ENCODE data around the gene ADAM15.

ADAM15 gene, protein sequence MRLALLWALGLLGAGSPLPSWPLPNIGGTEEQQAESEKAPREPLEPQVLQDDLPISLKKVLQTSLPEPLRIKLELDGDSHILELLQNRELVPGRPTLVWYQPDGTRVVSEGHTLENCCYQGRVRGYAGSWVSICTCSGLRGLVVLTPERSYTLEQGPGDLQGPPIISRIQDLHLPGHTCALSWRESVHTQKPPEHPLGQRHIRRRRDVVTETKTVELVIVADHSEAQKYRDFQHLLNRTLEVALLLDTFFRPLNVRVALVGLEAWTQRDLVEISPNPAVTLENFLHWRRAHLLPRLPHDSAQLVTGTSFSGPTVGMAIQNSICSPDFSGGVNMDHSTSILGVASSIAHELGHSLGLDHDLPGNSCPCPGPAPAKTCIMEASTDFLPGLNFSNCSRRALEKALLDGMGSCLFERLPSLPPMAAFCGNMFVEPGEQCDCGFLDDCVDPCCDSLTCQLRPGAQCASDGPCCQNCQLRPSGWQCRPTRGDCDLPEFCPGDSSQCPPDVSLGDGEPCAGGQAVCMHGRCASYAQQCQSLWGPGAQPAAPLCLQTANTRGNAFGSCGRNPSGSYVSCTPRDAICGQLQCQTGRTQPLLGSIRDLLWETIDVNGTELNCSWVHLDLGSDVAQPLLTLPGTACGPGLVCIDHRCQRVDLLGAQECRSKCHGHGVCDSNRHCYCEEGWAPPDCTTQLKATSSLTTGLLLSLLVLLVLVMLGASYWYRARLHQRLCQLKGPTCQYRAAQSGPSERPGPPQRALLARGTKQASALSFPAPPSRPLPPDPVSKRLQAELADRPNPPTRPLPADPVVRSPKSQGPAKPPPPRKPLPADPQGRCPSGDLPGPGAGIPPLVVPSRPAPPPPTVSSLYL

DNA sequence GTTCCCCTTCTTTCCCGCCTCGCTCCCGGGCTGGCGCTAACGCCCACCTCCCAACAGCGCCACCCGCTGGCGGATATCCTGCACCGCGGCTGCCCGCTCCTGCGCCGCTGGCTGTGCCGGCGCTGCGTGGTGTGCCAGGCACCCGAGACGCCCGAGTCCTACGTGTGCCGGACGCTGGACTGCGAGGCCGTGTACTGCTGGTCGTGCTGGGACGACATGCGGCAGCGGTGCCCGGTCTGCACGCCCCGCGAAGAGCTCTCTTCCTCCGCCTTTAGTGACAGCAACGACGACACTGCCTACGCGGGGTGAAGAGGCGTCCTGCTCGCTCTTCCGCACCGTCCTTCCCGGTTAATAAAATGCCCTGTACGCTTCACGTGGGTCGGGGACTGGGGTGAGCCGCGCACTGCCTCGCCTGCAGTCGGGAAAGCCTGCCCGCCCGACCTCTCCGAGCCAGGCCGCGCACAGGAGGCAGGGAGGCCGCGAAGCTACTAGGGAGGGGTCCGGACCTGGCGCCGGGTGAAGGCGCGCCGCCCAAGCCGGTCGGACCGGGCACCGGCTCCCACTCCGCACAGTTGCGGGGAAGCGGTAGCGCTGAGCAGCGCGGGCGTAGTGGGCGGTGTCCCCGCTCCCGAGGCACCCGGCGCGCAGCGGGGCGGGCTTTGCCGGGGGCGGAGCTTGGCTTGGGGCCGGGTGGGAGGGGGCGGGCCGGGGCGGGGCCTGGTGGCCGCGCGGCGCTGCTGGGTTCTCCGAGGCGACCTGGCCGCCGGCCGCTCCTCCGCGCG lies at the start of gene ADAM15:
ADAM15 (plus strand) TSS at position 757 of the 782 bp plus-strand sequence. CDS start 71 bp downstream, outside the sequence.
- DNase-seq, result peak; percentile 87

DNA sequence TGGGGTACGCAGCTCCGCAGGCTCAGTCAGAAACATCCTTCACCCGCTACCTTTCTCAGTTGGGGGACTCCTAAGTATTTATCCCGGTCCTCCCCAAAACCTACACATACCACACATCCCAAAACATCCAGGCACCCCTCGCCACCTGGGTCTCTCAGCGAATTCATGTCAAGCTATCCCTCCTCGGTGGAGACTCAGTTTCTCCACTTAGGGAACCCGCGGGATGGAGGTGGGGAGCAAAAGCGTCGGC lies 49.8 kb upstream of the ADAM15 start:
- DNase-seq, result no peak

DNA sequence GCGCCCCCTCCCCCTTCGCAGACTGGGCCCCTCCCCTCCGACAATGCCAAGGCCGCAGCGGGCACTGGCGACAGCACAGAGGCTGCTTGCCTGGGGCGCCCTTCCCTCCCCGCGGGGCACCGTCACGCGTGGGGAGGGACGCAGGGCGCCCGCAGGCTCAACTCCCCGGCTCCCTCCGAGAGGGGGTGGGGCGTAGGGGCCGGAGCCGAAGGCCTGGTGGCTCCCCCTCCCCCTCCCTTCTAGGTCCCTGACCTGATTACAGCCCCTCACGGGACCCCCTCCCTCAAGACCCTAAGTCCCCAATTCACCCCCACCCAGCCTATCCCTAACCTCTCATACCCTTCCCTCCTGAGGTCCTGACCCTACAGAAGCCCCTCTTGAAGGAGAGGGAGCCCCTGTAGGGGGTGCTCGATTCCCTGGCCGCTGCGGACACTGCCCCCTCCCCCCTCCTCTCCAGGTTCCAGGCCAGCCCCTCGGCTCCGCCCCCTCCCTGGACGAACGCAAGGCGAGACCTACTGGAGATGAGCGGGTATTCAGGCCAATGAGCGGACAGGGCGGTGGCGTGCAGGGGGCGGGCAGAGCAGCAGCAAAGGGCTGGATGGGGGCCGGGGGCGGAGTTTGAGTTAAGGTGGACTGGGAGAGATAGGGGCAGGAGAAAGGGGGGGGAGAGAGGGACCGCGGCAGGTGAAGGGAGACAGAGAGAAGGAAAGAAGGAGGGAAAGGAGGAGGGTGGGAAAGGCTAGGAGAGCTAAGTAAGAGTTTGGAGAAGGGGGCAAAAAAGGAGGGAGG lies 49.2 kb upstream of the ADAM15 start:
- DNase-seq, result peak; percentile 99

DNA sequence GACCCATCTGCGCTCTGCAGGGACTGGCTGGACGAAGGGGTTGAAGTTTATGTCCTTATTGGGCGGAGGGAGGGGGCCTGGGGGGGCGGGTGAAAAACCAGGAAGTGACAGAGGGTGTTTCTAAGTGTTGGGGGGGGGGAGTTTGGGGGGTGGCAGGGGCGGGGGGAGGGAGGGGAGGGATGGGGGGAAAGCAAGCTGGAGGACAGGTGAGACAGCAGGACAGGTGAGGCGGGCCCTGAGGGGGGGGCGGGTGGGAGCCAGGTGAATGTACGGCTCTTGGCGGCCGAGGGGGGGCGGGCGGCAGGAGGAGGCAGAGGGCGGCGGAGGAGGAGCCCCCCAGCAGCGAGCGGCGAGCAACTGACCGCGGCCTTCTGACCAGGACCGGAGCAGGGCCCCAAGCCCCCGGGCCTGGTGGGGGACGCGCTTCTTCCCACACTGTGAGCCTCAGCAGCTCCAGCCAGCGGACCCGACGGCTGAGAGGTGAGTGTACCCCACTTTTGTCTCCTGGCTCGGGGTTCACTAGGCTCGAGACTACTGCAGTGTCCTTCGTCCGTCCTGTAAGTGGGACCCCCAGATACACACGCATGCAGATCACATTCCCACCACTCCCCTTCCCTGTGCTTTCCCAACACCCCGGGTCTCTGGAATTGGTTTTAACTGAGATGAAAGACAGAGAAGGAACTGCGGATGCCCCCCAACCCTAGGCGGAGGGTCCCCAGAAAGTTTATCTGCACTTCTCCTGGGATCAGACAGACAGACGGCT lies 48.5 kb upstream of the ADAM15 start, which contains the start of gene ZBTB7B:
ZBTB7B (plus strand) TSS at position 339 of the 763 bp plus-strand sequence. CDS start 11,859 bp downstream, outside the sequence.
- no peak for DNase-seq

DNA sequence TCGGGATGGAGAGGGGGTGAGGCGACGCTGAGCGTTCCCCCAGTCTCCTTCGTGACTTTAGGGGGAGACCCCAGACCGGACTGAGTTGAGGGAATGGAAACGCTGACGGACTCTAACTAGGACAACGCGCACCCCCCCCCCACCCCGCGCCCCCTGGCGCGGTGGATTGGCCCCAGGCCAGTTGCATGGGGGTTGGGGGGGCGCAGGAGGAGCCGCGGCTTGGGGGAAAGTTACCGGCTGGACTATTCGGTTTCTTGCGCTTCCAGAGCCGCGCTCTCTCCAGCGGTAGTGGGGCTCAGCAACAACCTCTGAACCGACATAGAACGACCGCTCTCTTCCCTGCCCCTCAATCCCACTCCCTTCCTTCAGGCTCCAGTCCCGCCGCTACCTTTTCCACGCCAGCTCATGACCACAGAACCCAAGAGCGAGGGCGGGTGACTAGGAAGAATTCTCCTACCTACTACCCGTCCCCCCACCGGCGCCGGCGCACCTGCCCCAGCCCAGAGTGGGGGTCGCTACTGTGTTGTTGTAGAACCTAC lies 47.8 kb upstream of the ADAM15 start:
- DNase-seq, result no peak

DNA sequence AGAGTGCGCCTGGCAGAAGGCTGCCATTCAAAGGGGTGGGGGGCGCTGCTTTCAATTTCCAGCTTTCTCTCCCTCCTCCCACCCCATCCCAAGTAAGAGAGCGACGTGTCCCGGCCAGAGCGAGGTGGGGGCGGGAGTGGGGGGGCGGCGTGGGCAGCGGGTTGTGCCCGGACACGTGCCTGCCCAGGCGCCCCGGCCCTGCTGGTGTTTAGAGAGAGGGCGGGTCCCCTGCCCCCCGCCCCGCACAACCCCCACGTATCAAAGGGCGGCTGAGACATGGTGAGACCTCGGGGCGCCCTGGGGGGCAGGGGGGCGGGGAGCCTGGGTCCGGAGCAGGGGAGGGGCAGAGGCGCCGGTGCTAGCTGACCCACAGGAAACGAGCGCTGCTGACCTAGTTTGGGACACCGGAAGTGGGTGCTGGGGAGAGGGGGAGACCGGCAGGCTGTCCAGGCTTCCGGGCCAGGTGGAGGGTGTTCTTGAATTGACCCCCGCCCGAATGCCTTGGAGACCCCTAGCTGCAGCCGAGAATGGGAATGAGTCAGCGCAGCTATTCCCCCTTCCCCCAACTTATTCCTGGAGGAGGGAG lies 47.3 kb upstream of the ADAM15 start:
- DNase-seq, result no peak

DNA sequence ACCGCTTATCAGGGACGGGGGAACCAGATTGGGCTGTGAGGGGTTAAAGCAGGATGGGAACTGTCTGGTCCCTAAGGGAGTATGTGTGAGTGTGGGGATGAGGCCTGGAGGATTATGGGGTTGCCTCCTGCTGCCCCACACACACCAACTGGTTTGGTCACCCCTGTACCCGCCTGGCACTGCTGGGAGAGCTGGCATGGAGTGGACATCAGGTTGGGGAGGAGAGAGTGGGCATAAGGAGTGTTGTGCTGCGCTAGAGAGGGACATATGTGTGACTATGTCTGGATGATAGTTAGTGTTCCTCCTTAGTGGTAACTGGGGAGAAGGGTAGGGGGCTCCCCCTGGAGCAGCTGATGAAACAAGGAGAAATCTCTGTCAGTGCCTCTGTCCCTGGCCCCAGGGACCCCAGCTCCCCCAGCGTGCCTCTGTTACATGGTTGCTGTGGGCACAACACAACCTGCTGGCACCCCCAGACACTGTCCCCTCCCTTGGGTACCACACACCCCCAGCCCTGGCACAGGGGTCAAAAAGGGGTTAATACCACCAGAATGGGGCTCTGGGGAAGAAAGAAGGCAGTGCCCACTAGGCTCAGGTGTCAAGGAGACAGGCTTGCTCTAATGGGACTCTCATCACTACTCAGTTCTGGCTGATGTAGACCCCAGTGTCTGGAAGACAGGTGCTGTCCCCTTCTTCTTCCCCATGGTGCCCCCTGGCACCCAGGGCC lies 46.6 kb upstream of the ADAM15 start:
- DNase-seq, result no peak

DNA sequence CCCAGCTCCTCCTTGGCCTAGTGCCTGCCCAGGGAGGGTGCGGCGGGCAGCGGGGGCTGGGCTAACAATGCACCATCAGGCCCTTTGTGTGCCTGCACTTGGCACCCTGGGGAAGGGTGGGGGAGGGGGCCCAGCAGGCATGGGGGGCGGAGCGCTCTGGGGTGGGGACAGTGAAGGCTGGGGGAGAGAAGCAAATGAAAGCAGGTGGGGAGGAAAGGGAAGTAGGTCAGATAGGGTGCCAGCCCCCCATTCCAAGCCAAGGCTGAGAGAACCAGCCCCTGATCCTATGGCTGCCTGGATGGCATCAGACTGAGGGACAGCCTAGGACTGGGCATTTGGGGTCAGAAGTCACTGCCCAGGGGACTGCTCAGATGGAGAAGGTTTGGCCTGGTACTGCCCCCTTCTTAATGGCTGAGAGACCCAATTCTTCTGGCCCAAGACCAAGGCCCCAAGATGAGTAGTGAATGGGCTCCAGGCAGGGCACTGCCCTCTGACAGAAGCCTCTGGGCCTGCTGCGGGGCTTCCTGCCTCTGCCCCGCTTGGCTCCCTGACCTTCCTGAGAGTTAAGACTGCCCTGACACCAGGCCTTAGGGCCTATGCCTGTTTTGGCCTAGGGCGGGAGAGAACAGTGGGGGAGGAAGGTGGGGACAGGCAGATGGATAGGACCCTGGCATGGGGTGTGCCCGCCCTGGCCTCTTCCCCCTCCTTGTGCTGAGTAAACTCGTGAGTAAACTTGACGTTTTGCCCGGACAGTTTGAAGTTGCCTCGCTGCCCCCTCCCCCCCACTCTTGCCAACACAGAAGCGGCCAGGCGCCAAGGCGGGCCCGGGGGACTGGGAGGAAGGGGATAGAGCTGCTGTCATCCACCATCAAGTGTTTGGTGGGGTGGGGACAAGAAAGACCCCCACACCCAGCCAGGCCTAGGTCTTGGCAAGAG lies 45.8 kb upstream of the ADAM15 start:
- DNase-seq, result peak; percentile 33

DNA sequence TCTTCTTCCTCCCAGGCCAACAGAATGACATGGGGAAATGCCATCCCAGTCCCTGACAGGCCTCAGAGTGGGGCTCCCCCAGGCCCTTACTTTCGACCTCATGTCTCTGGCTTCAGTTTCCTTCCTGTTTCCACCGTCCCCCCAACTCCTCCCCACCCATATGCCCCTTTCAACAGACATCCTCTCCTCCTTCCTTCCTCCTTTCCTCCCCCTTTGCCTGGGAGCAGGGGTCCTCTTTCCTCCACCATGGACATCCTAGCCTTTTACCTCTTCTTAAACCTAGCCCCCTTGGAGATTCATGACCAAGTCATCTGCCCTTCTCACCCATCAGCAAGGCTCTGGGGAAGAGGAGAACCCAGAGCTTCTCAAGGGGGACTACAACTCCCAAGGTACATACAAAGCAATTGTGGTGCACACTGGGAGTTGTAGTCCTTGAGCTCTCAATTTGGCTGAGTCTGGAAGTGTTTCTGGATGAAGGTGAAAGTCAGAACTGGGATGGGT lies 44.5 kb upstream of the ADAM15 start:
- peak; percentile 81 for DNase-seq

DNA sequence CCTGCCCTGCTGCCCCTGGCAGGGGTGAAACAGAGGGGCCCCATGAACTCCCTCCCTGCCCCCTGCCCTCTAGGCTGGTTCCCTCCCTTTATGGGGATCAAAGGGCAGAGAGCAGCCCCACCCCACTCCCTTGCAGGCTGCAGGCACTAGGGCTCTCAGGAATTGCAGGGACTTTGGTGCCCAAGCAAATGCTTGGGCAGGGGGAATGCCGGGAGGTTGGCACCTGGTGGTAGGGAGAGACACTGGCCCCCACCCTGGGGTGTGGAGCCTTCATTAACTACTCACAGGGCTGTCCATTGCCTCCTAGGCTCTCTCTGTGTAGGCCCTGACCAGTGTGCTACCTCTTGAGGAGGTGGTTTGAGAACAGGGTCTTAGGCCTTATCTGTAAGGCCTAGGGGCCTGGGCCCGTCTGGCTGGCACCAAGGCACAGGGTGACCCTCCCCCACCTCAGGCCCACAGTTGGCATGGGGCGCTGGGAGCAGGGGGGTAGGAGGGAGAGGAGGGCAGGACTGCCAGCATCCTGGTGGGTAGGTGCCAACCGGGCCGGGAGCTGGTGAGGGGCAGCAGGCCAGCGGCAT lies 43.8 kb upstream of the ADAM15 start:
- DNase-seq, result no peak

DNA sequence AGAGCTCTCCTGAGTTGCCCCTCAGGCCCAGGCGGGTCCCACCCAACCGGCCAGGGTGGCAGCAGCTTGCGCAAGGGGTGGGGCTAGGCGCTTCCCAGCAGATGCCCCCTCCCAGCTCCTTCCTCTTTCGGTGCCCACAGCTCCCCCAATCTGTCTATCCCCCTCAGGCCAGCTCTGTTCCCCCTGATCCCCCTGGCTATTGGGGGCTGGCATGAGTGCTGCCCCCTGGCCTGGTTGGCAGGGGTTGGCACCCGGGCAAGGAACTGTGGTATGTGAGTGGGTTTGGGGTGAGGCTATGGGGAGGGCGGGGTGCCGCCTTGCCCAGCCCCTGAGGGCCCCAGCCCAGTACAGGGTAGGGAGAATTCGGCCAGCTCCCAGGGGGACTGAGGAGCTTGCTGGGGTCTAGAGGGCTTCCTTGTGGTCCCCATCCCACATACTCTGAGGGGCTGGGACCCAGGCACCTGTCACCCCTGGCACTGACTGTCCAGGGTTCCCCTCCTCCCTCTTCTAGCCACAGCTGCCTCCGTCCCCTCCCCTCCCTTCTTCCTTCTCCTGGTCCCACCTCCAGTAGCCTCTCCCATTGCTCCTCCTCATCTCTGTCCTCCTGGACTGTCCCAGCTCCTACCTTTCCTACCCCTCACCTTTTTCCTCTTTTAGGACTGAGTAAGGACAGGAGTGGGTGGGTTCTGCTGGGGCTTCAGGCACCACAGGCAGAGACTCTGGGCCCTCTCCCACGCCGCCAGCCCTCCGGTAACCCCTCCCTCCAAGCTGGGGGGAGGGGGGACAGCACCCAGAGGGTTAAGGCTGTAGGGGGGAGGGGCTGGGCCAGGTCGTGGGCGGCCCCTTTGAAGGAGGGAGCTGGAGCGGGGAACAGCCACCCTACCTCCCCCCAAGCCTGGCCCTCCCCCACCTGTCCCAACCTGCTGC lies 42.8 kb upstream of the ADAM15 start:
- no peak for DNase-seq

DNA sequence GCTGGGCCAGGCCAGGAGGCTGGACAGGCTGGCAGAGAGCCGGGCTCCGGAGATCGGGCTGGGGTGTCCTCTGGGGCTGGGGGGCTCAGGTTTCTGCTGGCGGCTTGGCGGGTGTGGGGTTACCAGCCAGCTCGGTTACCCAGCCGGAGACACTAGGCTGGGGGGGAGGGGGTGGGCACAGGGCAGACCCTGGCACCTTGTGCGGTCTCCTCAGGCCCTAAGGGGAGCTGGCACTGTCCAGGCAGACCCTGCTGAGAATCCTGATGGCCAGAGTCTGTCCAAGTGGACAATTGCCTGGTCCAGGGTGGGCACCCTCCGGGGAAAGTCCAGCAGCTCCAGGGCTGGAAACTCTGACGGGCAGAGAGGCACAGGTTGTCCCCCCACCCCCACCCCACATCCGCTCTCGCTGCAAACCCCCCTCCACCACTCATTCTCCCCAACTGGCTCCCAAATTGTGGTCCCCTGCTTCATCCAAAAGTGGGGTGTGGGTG lies 41.9 kb upstream of the ADAM15 start:
- no peak for DNase-seq

DNA sequence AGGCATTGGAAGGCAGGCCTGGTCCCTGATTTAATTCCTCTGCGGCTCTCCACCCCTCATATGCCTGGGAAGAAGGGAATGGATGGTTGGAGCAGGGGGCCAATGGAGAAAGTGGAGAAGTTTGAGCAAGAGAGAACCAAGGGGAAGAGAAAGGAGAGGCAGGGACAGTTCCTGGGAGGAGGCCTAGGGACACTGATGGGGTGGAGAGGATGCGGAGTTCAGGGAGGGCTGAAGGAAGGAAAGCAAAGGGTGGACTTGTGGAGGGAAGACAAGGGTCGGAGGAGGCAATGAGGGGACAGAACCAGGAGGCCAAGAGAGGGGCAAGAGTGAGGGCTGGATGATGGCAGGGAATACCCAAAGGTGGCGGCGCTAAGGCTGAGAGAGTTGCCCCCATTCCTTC lies 41.4 kb upstream of the ADAM15 start:
- no peak for DNase-seq

DNA sequence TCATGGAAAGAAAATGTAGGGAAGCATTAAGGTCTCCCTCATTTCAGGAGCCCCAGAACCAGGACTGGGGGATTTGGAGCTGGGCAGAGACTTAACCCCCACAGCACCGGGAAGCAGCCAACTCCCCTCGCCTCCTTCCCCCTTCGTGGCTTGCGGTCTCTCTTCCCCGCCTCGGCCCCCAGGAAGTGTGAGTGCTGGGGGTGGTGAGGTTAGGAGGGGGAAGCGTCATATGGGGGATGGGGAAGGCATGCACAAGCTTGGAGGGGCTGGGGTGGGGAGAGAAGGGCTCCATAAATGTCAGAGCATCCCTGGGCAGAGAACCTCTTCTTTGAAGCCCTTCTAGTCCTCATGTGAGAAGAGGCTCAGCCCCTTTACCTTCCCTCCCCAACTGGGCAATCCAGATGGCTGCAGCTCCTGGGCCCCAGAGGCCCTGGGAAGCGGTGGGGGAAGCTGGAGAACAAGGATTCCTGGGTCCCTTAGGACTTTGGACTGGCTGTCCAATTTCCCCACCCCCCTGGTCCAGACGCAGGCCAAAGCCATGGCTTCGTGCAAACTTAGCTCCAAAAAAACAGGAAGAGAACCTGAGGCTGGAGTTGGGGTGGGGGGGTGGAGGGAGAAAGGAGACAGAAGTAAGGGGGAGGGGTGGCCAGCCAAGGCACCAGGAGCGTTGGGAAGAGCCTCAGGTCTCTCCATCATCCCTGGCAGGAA lies 40.8 kb upstream of the ADAM15 start:
- no peak for DNase-seq

DNA sequence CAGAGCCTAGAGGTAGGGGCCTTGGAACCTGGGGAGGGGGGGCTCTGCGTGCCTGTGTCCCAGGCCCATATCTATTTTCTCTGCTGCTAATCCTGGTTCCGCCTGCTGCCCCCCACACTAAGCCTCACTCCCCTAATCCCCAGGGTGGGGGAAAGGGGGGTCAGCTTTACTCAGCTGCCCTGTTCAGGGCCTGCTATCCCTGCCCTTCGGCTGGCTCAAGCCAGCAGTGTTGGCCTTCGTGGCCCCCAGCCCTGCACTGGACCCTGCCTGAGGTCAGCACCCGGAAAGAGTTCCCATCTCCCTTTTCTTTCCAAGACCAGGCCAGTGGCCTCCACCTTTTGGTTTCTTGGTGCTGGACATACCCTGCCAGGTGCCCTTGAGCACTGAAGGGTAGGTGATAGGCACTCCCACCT lies 40.1 kb upstream of the ADAM15 start:
- DNase-seq, result no peak

DNA sequence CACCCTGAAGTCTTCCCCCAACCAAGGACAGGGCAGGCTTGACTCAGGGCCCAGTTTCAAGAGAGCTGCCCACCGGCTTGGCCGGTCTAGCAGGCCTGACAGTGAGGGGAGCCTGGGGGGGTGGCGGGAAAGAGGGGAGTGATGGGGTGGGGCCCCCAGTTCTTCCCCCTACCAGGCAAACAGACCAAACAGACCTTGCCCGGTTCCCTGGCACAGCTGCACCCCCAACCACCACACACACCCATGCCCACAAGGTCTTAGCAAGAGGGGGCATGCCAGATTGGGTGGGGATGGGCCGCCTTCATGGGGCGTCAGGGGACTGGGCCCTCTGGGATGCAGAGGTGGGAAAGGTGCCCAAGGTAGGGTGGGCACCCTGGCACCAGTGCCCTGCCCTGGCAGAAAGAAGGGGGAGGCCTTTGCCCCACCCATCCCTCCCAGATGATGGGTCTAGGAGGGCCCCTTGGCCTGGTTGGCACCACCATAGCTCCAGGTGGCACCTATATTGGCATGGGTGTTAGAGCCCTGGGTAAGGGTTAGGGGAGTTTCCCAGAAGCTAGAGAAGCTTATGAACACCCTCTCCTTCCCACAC lies 39.6 kb upstream of the ADAM15 start:
- DNase-seq, result no peak

All from inflammatory macrophage treated with lipopolysaccharide for 4 hours (primary cell).